HG03045 (cell line): Measurements from ENCODE around the gene PIK3C2A.

ENCODE experiments used
- ATAC-seq: cut with Tn5 transposase; IDR thresholded peaks from one replicate; pipeline ENCODE4 v1.9.1; 2021; ENCODE audit warnings: mild to moderate bottlenecking, moderate library complexity; ENCODE audit not compliant: unreplicated experiment

The PIK3C2A gene

DNA sequence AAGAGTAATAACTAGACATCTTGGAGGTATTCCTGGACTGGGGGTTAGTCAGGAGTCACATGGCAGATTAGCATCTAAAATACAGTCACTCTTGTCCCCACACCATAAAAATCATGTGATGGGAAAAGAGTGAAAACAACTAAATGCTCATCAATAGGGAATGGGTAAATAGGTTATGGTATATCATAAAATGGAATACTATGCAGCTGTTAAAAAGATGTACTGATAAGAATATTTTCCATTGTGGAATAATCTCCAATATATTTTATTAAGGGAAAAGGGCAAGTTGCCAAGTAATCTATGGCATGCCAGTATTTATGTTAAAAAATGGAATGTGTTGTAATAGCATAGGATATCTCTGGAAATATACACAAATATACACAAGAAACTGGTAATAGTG, 6.6 kb upstream of the PIK3C2A start:
- no peak for ATAC-seq

DNA sequence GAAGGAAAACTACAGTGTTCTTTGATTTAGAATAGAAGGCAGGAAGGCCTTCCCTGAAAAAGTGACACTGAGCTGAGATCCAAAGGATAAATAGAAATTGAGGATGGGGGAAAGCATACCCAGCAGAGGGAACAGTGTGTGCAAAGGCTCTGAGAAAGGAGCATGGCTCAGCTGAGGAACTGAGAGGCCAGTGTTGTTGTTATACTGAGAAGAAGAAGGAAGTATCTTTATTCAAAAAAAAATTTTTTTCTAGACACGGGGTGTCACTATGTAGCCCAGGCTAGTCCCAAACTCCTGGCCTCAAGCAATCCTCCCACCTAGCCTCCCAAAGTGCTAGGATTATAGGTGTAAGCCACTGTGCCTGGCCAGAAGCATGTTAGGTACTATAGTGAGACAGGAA, 3.5 kb upstream of the PIK3C2A start:
- no peak for ATAC-seq

DNA sequence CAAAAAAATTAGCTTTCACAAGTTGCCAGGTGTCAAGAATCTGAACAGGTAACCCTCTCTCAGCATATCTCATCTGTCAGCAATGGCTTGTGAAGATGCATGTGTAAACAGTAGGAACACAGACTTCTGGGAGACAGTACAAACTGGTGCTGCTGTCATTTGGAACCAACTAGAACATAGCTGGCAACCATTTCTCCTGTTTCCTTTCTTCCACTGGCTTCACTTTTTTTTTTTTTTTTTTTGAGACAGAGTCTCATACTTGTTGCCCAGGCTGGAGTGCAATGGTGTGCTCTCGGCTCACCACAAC, 2.1 kb upstream of the PIK3C2A start:
- ATAC-seq, result no peak

DNA sequence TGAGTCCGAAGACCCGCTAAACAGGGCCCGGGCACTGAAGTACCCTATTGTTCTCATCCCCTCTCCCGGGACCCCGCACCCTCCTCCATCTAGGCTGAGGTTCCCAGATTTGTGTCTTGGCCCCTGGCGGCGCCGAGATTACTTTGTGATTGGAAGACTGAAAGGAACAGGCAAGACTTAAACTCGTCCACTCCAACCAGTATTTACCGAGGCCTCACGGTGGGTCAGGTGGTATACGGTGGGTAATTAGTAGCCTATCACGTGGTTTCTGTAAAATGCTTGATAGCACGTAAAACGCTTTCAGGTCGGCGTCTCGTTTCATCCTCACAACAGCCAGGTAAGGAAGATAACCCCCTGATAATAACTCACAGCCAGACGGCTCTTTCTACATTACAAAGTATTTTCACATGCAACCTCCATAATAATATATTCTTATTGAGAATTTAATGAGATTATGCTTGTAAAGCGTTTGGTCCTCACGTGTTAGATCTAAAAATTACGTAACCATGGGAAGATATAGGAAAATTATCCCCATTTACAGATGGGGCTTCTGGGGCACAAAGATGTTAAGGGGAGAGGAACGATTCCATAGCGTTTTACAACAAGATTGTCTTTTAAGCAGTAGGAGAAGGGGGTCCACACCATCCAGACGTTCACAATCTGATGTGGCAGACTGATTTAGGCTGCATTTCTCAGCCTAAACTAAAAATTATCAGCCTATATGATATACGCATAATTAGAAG, 642 bp upstream of the PIK3C2A start:
- peak; percentile 51 for ATAC-seq

DNA sequence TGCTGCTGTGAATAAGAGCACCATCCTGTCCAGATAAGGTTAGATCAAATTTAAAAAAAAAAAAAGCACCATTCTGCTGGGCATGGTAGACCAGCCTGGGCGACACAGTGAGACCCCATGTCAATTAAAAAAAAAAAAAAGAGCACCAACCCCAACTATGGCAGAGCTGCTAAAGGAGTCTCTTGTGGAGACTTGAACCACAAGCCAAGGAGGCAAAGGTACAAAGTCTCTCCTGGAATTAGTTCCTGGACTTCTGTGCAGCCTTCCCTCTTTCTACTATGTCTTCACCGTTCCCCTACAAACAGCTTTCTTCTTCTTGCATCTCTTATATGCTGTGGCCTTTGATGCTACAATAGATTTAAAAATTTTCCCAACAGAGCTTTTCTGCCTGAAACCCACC, 1.3 kb downstream of the PIK3C2A start:
- no peak for ATAC-seq

DNA sequence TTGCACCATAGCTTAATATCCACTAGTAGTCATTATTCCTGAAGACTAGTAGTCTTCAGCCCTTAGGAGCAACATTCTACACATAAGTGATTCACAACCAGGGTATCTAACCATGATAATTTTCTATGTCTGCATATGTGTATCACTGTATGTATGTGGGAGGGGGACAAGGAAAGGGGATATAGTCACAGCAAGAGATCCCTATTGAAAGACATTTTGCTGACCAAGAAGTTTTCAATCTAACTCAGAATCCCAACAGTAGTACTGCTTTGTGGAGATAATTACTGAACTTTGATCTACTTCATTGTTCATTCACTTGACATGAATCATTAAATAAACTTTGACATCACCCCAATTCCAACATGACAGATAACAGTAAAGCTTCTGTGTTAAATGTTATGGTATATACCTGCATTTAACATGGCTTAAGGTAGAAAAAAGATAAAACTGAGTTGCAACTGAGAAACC, 10.3 kb downstream of the PIK3C2A start:
- ATAC-seq, result no peak

DNA sequence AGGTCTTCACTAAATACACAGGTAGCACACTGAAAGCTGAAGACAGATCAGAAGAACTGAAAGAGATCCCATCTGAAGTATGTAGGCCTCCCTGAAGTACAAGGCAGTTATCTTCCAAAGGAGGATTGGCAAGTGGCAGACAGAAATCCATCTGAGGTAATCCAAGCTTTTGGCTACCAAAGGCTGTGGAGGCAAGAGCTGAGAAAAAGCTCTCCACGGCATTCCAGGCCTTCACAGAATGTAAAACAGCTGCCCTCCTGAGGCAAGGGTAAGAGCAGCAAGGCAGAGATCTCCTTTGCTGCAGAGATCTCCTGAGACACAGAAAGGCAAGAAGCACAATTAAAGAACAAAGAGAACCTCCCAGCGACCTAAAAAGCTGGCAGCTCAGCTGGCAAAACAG, 19.1 kb downstream of the PIK3C2A start:
- no peak for ATAC-seq

DNA sequence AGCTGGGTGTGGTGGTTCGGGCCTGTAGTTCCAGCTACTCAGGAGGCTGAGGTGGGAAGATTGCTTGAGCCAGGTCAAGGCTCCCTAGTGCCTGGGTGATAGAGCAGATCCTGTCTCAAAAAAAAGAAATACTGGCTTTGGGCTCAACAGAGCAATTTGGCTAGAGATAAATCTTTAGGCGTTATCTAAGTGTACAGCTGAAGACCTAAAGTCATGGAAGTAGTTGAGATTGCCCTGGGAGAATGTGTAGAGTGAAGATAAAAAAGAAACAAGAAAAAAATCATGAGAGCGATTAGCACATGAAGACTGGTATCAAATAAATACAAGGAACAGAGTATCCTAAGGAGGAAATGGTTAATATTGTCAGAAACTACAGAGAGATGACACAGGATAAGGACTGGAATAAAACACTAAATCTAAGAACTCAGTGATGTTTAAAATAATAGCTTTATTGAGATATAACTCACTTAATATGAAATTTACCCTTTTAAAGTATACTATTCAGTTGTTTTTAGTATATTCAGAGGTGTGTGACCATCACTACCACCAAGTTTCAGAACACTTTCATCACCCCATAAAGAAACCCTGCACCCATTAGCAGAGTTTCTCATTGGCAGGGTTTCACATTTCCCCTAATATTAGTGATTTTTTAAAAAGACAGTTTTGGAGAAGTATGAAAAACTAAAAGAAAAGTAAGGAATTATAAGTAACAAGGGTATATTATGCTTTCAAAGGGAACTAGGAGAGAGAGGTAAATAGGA, 20.7 kb downstream of the PIK3C2A start:
- ATAC-seq, result no peak

DNA sequence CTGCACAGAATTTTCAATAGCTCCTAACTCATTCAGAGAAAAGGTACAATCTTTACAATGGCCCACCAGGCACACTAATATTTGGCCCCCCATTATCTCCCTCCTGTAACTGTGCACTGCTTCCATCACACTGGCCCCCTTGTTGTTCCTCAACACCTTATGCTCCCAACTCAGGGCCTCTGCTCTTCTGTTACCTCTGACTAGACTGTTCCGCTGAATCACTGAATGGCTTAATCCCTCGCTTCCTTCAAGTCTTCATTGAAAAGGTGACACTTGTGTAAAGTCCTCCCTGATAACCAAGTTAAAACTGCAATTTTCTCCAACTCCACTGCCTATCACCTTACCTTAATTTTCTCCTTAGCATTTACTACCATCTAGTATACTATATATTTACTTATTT, 21.8 kb downstream of the PIK3C2A start:
- no peak for ATAC-seq

DNA sequence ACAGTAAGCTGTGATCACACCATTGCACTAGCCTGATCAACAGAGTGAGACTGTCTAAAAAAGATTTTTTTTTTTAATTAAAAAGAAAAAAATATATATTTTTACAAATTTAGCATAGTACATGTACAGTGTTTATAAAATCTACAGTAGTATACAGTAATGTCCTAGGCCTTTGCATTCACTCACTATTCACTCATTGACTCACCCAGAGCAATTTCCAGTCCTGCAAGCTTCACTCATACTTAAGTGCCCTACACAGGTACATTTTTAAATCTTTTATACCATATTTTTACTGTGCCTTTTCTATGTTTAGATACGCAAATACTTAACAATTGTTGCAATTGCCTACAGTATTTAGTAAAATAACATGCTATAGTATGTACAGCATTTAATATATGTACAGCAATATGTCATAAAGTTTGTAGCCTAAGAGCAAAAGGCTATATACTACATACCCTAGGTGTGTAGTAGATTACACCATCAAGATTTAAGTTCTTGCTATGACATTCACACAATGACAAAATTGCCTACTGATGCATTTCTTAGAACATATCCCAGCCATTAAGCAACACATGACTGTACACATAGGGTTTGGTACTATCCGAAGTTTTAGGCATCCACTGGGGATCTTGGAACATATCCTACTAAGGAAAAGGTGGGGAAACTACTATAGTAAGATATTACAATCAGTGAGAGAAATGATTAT, 22.8 kb downstream of the PIK3C2A start:
- ATAC-seq, result no peak

DNA sequence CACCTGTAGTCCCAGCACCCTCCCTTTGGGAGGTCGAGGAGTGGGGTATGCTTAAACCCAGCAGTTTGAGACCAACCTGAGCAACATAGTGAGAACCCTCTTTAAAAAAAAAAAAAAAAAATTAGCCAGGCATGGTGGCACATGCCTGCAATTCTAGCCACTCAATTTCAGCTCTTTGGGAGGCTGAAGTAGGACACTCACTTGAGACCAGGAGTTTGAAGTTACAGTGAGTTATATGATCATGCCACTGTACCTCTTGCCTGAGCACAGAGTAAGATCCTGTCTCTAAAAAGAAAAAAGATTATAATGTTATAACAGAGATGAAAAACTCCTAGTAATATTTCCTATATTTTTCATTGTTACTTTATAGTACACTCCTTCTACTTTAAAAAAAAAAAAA, 23.9 kb downstream of the PIK3C2A start:
- no peak for ATAC-seq

DNA sequence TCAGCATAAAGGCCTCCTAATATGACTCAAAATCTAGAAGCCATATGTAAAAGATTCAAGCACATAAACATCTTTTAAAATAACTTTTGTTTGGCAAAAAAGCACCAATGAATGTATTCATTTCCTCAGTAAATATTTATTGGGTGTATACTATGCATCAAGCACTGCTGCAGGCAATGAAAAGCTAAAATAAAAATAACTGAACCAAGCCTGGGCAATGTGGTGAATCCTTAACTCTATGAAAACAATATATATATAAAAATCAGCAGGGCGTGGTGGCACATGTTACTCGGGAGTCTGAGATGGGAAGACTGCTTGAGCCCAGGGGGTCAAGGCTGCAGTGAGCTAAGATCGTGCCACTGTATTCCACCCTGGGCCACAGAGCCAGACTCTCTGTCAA, 27.8 kb downstream of the PIK3C2A start:
- no peak for ATAC-seq

DNA sequence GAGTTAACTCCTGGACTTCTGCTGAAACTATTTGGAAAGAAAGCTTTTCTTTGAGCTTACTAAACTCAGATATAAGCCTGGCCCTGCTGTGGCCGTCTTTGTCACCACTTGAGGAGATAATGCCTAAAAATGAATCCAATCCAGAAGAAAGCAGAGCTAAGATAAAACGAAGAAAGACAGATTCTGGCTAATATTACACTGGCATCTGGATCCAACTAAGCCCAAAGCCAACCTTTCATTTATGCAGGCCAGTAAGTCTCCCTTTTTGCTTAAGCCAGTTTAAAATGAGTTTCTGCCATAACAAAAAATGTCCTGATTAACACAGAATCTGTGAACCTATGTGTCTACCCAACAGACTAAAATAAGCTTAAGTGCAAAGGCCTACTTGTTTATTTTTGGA, 34.5 kb downstream of the PIK3C2A start:
- no peak for ATAC-seq

DNA sequence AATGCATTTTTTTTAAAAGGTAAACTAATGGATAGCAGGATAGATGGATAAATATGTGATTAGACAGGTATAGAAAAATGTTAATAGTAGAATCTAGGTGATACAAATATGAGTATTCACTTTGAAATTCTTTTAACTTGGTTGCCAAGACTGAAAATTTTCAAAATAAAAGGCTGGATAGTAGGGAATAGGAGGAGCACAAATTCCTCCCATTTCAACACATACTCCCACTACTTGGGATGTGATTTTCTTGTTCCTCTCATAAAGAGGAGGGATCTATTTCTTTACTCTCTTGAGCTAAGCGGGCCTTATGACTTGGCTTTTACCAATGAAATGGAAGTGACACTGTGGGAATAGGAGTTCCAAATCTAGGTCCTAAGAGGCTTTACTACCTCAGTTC, 35.9 kb downstream of the PIK3C2A start:
- ATAC-seq, result no peak

DNA sequence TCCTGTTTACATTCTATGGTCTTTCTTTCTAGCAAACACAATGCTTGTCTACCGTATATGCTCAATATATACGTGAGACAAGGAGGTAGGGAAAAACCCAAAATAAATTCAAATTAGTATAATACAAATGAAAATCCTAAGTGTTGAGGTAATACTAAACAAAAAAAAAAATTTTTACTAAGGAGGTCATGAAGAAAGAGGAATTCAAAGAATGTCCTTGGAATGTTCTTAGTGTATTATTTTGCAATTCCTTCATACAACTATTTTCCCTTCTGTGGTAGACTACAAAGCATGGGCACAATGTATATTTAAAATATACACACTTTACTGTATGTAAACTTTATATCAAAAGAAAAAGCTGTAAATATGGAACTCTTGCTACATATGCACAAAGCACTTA, 36.4 kb downstream of the PIK3C2A start:
- no peak for ATAC-seq

DNA sequence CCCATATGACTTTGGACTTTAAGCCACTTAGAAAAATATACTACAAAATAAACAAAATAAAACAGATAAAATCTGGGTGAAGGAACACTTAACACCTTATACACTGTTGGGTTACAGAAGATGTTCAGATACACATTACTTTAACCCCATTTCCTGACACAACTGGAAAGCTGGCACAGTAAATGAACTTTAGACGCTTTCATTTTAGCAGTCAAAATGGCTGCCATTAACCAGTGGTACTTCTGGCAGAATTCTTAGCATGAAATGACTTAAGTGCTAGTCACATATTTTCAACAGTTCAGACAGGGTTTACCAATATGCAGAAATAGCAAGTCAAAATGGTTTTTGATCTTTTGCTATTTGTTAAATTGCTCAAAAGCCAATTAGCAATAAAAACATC, 37.9 kb downstream of the PIK3C2A start:
- ATAC-seq, result no peak

DNA sequence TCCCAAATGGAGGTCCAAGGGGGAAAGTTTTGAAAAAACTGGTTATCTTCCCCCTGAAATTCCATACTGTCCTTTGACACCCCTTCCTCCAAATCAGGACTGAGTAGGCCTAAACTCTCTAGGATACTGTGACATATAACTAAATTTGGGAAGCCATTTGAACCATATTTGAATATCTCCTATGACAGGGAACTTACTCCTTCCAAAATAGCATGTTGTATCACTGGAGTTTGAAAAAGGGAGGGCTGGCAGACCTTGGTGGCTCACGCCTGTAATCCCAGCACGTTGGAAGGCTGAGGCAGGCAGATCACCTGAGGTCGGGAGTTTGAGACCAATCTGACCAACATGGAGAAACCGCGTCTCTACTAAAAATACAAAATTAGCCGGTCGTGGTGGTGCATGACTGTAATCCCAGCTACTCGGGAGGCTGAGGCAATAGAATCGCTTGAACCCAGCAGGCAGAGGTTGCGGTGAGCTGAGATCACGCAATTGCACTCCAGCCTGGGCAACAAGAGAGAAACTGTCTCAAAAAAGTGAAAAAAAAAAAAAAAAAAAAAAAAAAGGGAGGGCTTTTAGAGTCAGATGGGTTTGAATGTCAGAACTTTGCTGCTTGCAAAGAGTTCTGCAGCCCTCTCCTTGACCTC, 42.4 kb downstream of the PIK3C2A start:
- ATAC-seq, result no peak

DNA sequence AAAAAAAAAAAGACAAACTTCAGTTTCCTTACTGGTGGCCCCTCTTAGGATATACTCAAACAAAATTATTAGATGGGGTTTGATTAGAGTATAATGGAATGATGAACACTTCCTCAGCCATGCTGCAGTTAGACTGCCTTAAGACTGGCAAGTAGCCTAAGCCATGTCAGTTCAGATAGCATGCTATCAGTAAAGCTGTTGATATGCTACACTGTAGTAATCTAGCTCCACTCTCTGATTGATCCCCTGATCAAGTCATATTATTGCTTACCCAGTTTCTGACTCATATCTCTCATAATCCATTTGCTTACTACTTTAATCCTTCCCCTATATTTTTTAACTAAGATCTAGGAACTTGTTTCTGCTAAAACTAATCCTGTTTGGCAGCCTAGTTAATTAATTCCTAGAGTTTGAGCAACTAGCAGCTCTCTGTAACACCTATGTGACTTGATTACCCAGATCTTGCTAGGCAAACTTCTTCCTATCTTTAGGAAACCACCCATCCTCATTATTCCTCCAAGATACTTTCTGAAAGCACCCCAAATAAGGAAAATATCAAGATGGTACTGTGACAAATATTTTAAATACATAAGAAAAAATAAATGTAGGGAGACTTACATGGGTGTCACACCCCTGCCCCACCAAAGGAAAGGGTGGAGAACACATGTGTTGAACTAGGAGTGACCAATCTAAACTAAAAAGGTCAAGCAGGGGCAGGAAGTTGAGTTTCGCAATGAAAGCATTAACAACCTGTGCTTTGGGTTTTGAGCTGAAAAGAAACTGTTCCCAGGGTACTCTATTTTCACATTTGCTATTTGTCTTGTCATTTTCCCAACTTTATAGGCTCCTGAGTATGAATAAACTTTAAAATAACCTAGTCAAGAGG, 43.2 kb downstream of the PIK3C2A start:
- ATAC-seq, result no peak

DNA sequence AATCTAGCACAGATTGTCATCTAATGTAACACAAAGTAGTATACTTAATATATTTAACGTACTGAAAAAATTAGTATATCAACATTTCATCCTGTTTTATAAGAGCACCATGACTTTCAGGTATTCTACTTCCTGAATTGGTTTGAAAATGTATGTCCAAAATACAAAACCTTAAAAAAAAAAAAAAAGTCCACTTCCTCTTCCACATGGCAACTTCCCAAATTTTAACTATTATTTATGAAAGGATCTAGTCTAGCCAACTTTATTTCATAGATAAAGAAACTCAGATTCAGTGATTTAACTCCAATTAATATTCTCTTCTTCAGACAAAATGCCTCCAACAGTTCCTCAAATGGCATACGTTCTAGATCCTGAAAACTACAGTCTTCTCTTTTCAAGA, 44.0 kb downstream of the PIK3C2A start:
- ATAC-seq, result no peak

DNA sequence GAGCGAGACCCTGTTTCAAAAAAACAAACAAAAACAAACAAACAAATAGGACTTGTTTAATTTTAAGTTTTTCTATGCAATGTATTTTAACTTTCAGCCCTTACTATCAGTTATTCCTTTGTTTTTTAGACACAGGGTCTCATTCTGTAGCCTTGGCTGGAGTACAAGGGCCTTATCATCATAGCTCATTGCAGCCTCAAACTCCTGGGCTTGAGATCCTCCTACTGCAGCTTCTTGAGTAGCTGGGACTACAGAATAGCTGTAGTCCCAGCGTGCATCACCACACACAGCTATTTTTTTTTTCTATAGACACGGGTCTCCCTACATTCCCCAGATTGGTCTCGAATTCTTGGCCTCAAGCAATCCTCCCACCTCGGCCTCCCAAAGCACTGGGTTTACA, 44.5 kb downstream of the PIK3C2A start:
- ATAC-seq, result no peak

DNA sequence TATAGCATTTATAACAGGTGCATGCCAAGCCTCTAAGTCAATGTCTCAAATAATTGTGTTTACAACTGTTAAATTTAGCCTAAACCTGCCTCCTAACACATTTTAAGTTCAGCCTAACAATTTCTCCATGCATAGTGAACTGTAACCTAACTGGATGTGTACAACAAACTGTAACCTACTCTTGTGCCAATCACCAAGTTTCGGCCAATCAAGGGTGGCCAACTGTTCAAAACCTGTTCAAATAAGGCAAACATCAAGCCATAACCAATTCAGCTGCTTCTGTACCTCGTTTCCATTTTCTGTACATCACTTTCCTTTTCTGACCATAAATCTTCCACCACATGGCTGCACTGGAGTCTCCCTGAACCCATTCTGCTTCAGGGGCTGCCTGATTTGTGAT, 45.4 kb downstream of the PIK3C2A start:
- no peak for ATAC-seq
